PC-3 (cell line): ENCODE measurements around the gene RET. TPM values are rescaled to one million over a fixed set of nuclear protein-coding genes. Genes with fewer than 3 reads are reported as not detected.

Experiments used
- ATAC-seq: fragments of 200-7000 bp; cut with Tn5 transposase; 2 replicates; pipeline ENCODE4 v1.9.1; 2020; ENCODE audit warnings: mild to moderate bottlenecking, moderate library complexity
- BruUV-seq: library from RNA; stranded (reverse); fragments of 400-500 nt; replicated peaks from 2 replicates; lab custom pipeline; 2021; lab: Mats Ljungman, UMichigan
- CTCF ChIA-PET: fragments of 300-600 bp; sonication (Branson Sonifier 250); formaldehyde crosslinking; loops from one replicate; lab custom pipeline; 2022; ENCODE audit warnings: antibody characterized with exemption; lab: Charles Lee
- POLR2A ChIA-PET: fragments of 300-600 bp; sonication (Branson Sonifier 250); formaldehyde crosslinking; loops from one replicate; lab custom pipeline; 2022; ENCODE audit warnings: antibody characterized with exemption; ENCODE audit not compliant: unreplicated experiment; lab: Charles Lee
- DNase-seq: peaks from one replicate; pipeline ENCODE4 v3.0.0-alpha.2; 2015
- H2AFZ ChIP-seq: fragments of 300-600 bp; sonication (generic); 2 replicates; pipeline ENCODE4 v1.6.0; 2016; ENCODE audit warnings: antibody characterized with exemption, low read length
- H3F3A ChIP-seq: fragments of 300-600 bp; sonication (generic); one replicate; pipeline ENCODE4 v1.6.0; 2017; ENCODE audit warnings: antibody characterized with exemption, low read length, control low read depth, mild to moderate bottlenecking; ENCODE audit not compliant: unreplicated experiment
- H3K27ac ChIP-seq: fragments of 300-600 bp; sonication (generic); 2 replicates; pipeline ENCODE4 v1.5.1; 2016; ENCODE audit warnings: mild to moderate bottlenecking, low read length
- H3K27me3 ChIP-seq: fragments of 300-600 bp; sonication (generic); 2 replicates; pipeline ENCODE4 v1.6.1; 2016; ENCODE audit warnings: low read length, mixed read lengths
- H3K36me3 ChIP-seq: fragments of 300-600 bp; sonication (generic); 2 replicates; pipeline ENCODE4 v1.6.1; 2016; ENCODE audit warnings: low read depth, mixed run types, low read length, mixed read lengths
- H3K4me1 ChIP-seq: fragments of 300-600 bp; sonication (generic); 2 replicates; pipeline ENCODE4 v1.5.1; 2016; ENCODE audit warnings: low read length; ENCODE audit not compliant: insufficient read depth
- H3K4me2 ChIP-seq: fragments of 300-600 bp; sonication (generic); 2 replicates; pipeline ENCODE4 v1.6.0; 2016; ENCODE audit warnings: low read length
- H3K4me3 ChIP-seq: fragments of 300-600 bp; sonication (generic); 2 replicates; pipeline ENCODE4 v1.5.1; 2016; ENCODE audit warnings: mild to moderate bottlenecking, low read length, mixed read lengths
- H3K79me2 ChIP-seq: fragments of 300-600 bp; sonication (generic); 2 replicates; pipeline ENCODE4 v1.6.1; 2017; ENCODE audit warnings: low read length, mixed read lengths
- H3K9ac ChIP-seq: fragments of 300-600 bp; sonication (generic); 2 replicates; pipeline ENCODE4 v1.6.0; 2016; ENCODE audit warnings: mild to moderate bottlenecking, low read length
- H3K9me2 ChIP-seq: fragments of 300-600 bp; sonication (generic); replicated peaks from 2 replicates; pipeline ENCODE4 v1.6.1; 2016; ENCODE audit warnings: mixed run types, low read length, mixed read lengths
- H3K9me3 ChIP-seq: fragments of 300-600 bp; sonication (generic); 2 replicates; pipeline ENCODE4 v1.6.1; 2016; ENCODE audit warnings: low read length, mixed read lengths
- H4K20me1 ChIP-seq: fragments of 300-600 bp; sonication (generic); 2 replicates; pipeline ENCODE4 v1.6.1; 2016; ENCODE audit warnings: low read length, mixed read lengths
- CTCF ChIP-seq: fragments of 300-600 bp; sonication (generic); conservative IDR thresholded peaks from 2 replicates; pipeline ENCODE4 v1.5.1; 2017; ENCODE audit warnings: antibody characterized with exemption, low read depth, mild to moderate bottlenecking, low read length
- EZH2 ChIP-seq: fragments of 300-600 bp; sonication (generic); IDR thresholded peaks from one replicate; pipeline ENCODE4 v1.6.1; 2017; ENCODE audit warnings: antibody characterized with exemption, mild to moderate bottlenecking, low read length; ENCODE audit not compliant: unreplicated experiment
- EZH2phosphoT487 ChIP-seq: fragments of 300-600 bp; sonication (generic); IDR thresholded peaks from 2 replicates; pipeline ENCODE4 v1.6.1; 2018; ENCODE audit warnings: mild to moderate bottlenecking, antibody characterized with exemption, low read length, borderline replicate concordance
- intact Hi-C: fragments of 100-400 bp; cut with micrococcal nuclease; formaldehyde crosslinking; loops from 2 replicates; pipeline ENCODE4 v1.9.0; 2023
- total RNA-seq: library from RNA; depleted of rRNA; stranded (reverse); fragments of >200 nt; gene quantifications from 2 replicates; pipeline ENCODE4 v1.2.3, GENCODE V29; 2014

Gene RET
- total RNA-seq, 1 experiment from 2014 or later, result not detected

DNA sequence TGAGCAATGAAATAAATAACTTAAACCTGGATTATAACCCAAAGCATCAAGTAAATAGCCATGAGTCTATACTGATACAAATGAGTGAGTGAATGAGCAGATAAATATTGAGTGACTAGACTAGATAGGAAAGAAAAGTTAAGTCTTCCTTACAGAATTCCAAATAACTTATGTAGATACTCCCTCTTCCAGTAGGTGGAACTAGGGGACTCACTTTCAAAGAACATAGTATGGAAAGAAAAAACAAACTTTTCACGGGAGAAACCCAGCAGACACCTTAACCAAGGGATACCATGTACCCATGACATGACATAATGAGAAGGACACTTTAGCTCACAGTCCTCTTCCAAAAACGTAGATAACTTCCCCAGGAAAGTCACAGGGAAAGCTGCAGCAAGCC lies 93.6 kb downstream of the RET start:
- H3K9me3 ChIP-seq, result no peaks in the 10 kb centered on the region
- no peak overlapping the region for H3K27ac ChIP-seq
- no peak overlapping the region for H3K4me2 ChIP-seq
- H3K9me2 ChIP-seq, result no peaks in the 10 kb centered on the region
- ChIA-PET POLR2A (no interaction called here), CTCF (interaction anchor here (0.6 kb wide), 1 partner anchor 41 kb away, joined by 3 read pairs; no protein-coding TSS in a partner anchor)
- H3K9ac ChIP-seq, result no peak overlapping the region
- BruUV-seq, result no TSS peak
- no peak overlapping the region for H2AFZ ChIP-seq
- no peaks in the 10 kb centered on the region for H3K79me2 ChIP-seq
- H3K36me3 ChIP-seq, result no peaks in the 10 kb centered on the region
- peaks cover 8% of the 10 kb centered on the region; the same call in 1 of the 2 replicates for H3K4me1 ChIP-seq
- intact Hi-C loops, result no loop called here
- no peaks in the 10 kb centered on the region for H3F3A ChIP-seq
- peak; percentile 52 for DNase-seq
- TF ChIP-seq EZH2phosphoT487 (no peak), EZH2 (no peak), CTCF (peak; percentile 65)
- no peaks in the 10 kb centered on the region for H4K20me1 ChIP-seq
- ATAC-seq, result peak; percentile 59
- no peak overlapping the region for H3K4me3 ChIP-seq
- H3K27me3 ChIP-seq, result no peaks in the 10 kb centered on the region

DNA sequence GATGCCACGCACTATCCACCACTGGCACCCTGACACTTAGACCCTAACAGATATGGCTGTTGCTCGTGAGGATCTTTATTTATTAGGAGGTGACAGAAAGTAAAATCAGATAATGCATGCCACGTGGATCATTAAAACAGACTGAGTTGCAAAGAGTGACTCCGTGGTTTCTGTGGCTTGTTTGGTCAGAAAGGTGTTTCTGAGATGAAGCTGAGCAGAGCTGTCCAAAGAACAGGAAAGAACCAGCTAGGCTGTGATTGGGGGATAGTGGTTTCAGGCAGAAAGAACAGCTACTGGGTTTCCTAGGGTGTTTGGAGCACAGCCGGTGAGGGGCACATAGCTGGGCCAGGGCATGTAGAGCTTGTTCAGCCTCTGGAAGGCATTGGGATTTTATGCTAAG lies 95.8 kb downstream of the RET start:
- H4K20me1 ChIP-seq, result no peaks in the 10 kb centered on the region
- ChIA-PET POLR2A (no interaction called here), CTCF (interaction anchor here (0.6 kb wide), 2 partner anchors 8 to 41 kb away, joined by 3 to 7 read pairs; no protein-coding TSS in a partner anchor)
- H3K36me3 ChIP-seq, result peaks cover 5% of the 10 kb centered on the region; the same call in 1 of the 2 replicates
- no peaks in the 10 kb centered on the region for H3K79me2 ChIP-seq
- no peak overlapping the region for H3K4me2 ChIP-seq
- BruUV-seq, result no TSS peak
- no peaks in the 10 kb centered on the region for H3F3A ChIP-seq
- H3K4me1 ChIP-seq, result no peaks in the 10 kb centered on the region
- no peak for TF ChIP-seq EZH2phosphoT487
- TF ChIP-seq EZH2, result no peak
- TF ChIP-seq CTCF, result no peak
- H3K9me3 ChIP-seq, result no peaks in the 10 kb centered on the region
- ATAC-seq (no peak), DNase-seq (no peak)
- H3K27ac ChIP-seq, result no peak overlapping the region
- H3K4me3 ChIP-seq, result no peak overlapping the region
- H3K9me2 ChIP-seq, result no peaks in the 10 kb centered on the region; the same call in 1 of the 2 replicates
- H3K27me3 ChIP-seq, result no peaks in the 10 kb centered on the region
- no peak overlapping the region for H2AFZ ChIP-seq
- no peak overlapping the region for H3K9ac ChIP-seq
- intact Hi-C loops, result no loop called here

DNA sequence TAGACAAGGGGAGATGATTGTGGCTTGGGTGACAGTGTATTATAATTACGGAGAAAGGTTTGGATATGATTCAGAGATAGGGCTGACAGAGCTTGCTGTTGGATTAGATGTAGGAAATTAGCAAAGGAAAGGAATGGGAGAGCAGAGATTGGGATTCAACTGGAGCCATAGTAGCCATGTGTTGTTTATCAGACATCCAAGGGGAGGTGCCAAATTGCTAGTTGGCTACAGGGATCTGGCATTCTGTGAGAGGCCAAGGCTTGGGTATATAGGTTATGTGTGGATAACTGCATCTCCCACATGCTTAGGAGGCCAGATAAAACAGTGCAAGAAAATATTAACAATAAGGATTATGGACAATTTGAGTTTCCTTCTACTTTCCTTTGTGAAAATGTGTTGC lies 96.3 kb downstream of the RET start:
- Histone ChIP-seq H3K9me2 (no peaks in the 10 kb centered on the region; the same call in 1 of the 2 replicates), H3K4me2 (no peak overlapping the region), H3K9me3 (no peaks in the 10 kb centered on the region), H3K4me3 (no peak overlapping the region), H3K4me1 (no peaks in the 10 kb centered on the region), H2AFZ (no peak overlapping the region), H3K9ac (no peak overlapping the region), H3K79me2 (no peaks in the 10 kb centered on the region), H3K27ac (no peak overlapping the region), H3F3A (no peaks in the 10 kb centered on the region), H3K27me3 (no peaks in the 10 kb centered on the region), H3K36me3 (peaks cover 6% of the 10 kb centered on the region; the same call in 1 of the 2 replicates), H4K20me1 (no peaks in the 10 kb centered on the region)
- DNase-seq (no peak), ATAC-seq (no peak)
- POLR2A ChIA-PET, result no interaction called here
- TF ChIP-seq EZH2phosphoT487, result no peak
- no peak for TF ChIP-seq CTCF
- no peak for TF ChIP-seq EZH2
- BruUV-seq, result no TSS peak
- CTCF ChIA-PET, result interaction anchor here (0.6 kb wide), 1 partner anchor 9 kb away, joined by 7 read pairs; no protein-coding TSS in a partner anchor
- intact Hi-C loops, result no loop called here
